B cell (primary cell): ENCODE data around the gene CNTF. TPM values are rescaled to one million over a fixed set of nuclear protein-coding genes. Genes with fewer than 3 reads are reported as not detected.

Source experiments
- ATAC-seq: fragments of 200-7000 bp; cut with Tn5 transposase; one replicate; pipeline ENCODE4 v1.10.0; 2021; ENCODE audit warnings: low read depth, mild to moderate bottlenecking, moderate number of reproducible peaks, moderate library complexity
- CTCF ChIA-PET: fragments of 350-600 bp; sonication (Branson Sonifier 250); formaldehyde crosslinking; loops from one replicate; lab custom pipeline; 2021; ENCODE audit warnings: antibody characterized with exemption, inconsistent platforms; lab: Charles Lee
- POLR2A ChIA-PET: fragments of 350-600 bp; sonication (Branson Sonifier 250); formaldehyde crosslinking; loops from one replicate; lab custom pipeline; 2021; ENCODE audit warnings: antibody characterized with exemption; lab: Charles Lee
- DNase-seq: peaks from one replicate; pipeline ENCODE4 v3.0.0; 2013
- H2AFZ ChIP-seq: 2 replicates; pipeline ENCODE4 v1.6.1; 2012; ENCODE audit warnings: mild to moderate bottlenecking, low read depth, low read length; ENCODE audit not compliant: insufficient read depth, poor library complexity, severe bottlenecking
- H3K27ac ChIP-seq, 2 donors: 1 replicate in 1 of 2; 2 replicates in 1 of 2; pipeline ENCODE4 v1.5.1; 2012 to 2013; ENCODE audit warnings: low read length in 2 of 2, mild to moderate bottlenecking in 2 of 2, moderate library complexity in 1 of 2
- H3K27me3 ChIP-seq, 4 experiments: fragments of 200-600 bp in 1 of 4; sonication (generic) in 1 of 4; replicated peaks in 1 of 4; 1 replicate in 2 of 4; 2 replicates in 2 of 4; pipeline versions ENCODE4 v1.6.1 to v1.7.0; 2013 to 2016; ENCODE audit warnings: low read length in 3 of 4, mild to moderate bottlenecking in 2 of 4, mixed read lengths in 1 of 4, moderate library complexity in 1 of 4; ENCODE audit not compliant: insufficient read depth in 4 of 4, control insufficient read depth in 3 of 4; ENCODE audit errors: control extremely low read depth in 1 of 4
- H3K36me3 ChIP-seq, 2 experiments: replicated peaks in 1 of 2; 1 replicate in 1 of 2; 2 replicates in 1 of 2; pipeline versions ENCODE4 v1.6.1 to v1.7.1; 2013; ENCODE audit warnings: low read length in 1 of 2; ENCODE audit not compliant: insufficient read depth in 2 of 2, control insufficient read depth in 1 of 2; ENCODE audit errors: control extremely low read depth in 1 of 2, extremely low read depth in 1 of 2
- H3K4me1 ChIP-seq, 2 donors: fragments of 200-600 bp in 1 of 2; sonication (generic) in 1 of 2; 1 replicate in 1 of 2; 2 replicates in 1 of 2; pipeline versions ENCODE4 v1.5.1 to v1.6.1; 2013 to 2017; ENCODE audit warnings: low read length in 2 of 2; ENCODE audit not compliant: control insufficient read depth in 2 of 2, insufficient read depth in 2 of 2
- H3K4me2 ChIP-seq: replicated peaks from 2 replicates; pipeline ENCODE3; 2012; ENCODE audit warnings: mild to moderate bottlenecking, low read depth, low read length; ENCODE audit not compliant: poor library complexity, severe bottlenecking
- H3K4me3 ChIP-seq, 5 experiments: fragments of 200-600 bp in 1 of 5; sonication (generic) in 1 of 5; 1 replicate in 3 of 5; 2 replicates in 2 of 5; pipeline versions ENCODE4 v1.5.1 to v1.7.0; 2011 to 2016; ENCODE audit warnings: low read length in 4 of 5, mild to moderate bottlenecking in 4 of 5, low read depth in 2 of 5, control low read depth in 1 of 5, moderate library complexity in 1 of 5; ENCODE audit not compliant: insufficient read depth in 1 of 5; ENCODE audit errors: control extremely low read depth in 1 of 5, extremely low read depth in 1 of 5
- H3K79me2 ChIP-seq: fragments of 200-600 bp; sonication (generic); one replicate; pipeline ENCODE4 v1.6.0; 2016; ENCODE audit warnings: low read length; ENCODE audit not compliant: control insufficient read depth, insufficient read depth
- H3K9ac ChIP-seq: fragments of 200-600 bp; sonication (generic); 2 replicates; pipeline ENCODE4 v1.6.1; 2017; ENCODE audit warnings: mild to moderate bottlenecking, low read length, moderate library complexity
- H3K9me3 ChIP-seq, 3 donors: one replicate each; pipeline versions ENCODE4 v1.6.1 to v1.7.1; 2013; ENCODE audit warnings: low read length in 2 of 3; ENCODE audit not compliant: control insufficient read depth in 2 of 3, insufficient read depth in 1 of 3; ENCODE audit errors: control extremely low read depth in 1 of 3
- H4K20me1 ChIP-seq: 2 replicates; pipeline ENCODE4 v1.6.0; 2012; ENCODE audit warnings: mild to moderate bottlenecking, low read length; ENCODE audit not compliant: insufficient read depth, control insufficient read depth, poor library complexity, severe bottlenecking
- H3K27ac Mint-ChIP-seq: one replicate; pipeline ENCODE4 v1.8.0; 2021; ENCODE audit warnings: mixed read lengths
- H3K27me3 Mint-ChIP-seq: one replicate; pipeline ENCODE4 v1.8.0; 2021; ENCODE audit warnings: mixed read lengths
- H3K4me1 Mint-ChIP-seq: one replicate; pipeline ENCODE4 v1.8.0; 2021; ENCODE audit warnings: mixed read lengths
- H3K4me3 Mint-ChIP-seq: one replicate; pipeline ENCODE4 v1.8.0; 2021; ENCODE audit warnings: mixed read lengths
- H3K9me3 Mint-ChIP-seq: one replicate; pipeline ENCODE4 v1.8.0; 2022; ENCODE audit warnings: mixed read lengths; ENCODE audit not compliant: insufficient read depth
- EZH2 ChIP-seq: IDR thresholded peaks from 2 replicates; pipeline ENCODE4 v1.6.1; 2012; ENCODE audit warnings: borderline replicate concordance, low read depth, mild to moderate bottlenecking, moderate library complexity, low read length; ENCODE audit not compliant: insufficient read depth, poor library complexity, severe bottlenecking
- WGBS: methylation state at CpG from one replicate; pipeline ENCODE4 v1.1.5; 2013; ENCODE audit warnings: missing lambda C conversion rate; ENCODE audit not compliant: insufficient coverage; 5-methylcytosine and 5-hydroxymethylcytosine counted together
- intact Hi-C: fragments of 100-400 bp; cut with micrococcal nuclease; formaldehyde crosslinking; loops from one replicate; pipeline ENCODE4 v1.10.0; 2022
- polyA plus RNA-seq: library from polyadenylated mRNA; depleted of rRNA; stranded (reverse); fragments of >200 nt; gene quantifications from 2 replicates; pipeline ENCODE4 v1.2.3, GENCODE V29; 2012
- total RNA-seq, 2 donors: library from RNA; stranded (reverse); fragments of 120-200 nt in 1 of 2; gene quantifications; 1 replicate in 1 of 2; 2 replicates in 1 of 2; pipeline versions ENCODE4 v1.2.3 to v1.2.4, GENCODE V29; 2013 to 2022
- TF ChIP-seq, protein P1 (sequence below): fragments of 200-600 bp; IDR thresholded peaks from one replicate; pipeline ENCODE4 v1.8.0; 2022; ENCODE audit warnings: antibody characterized with exemption, mild to moderate bottlenecking

Gene CNTF
- total and polyA plus RNA-seq, 2 donors (not counting 1 experiment from before 2014, with no cell fraction given) = 1.4 to 4.8 TPM

DNA sequence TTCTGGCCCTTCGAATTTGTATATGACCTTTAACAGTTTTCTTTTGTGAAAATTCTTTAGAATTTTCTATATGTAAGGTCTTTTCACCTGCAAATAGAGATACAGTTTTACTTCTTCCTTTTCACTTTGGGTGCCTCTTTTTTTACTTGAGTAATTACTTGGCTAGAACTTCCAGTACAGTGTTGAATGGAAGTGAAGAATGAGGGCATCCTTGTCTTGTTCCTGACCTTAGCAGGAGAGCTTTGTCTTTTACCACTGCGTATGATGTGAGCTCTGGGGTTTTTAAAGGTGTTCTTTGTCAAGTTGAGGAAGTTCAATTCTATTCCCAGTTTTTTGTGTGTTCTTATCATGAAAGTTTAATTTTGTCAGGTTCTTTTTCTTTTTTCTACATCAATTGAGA, 22.0 kb upstream of the CNTF start:
- no peak for ATAC-seq
- no peak overlapping the region for H3K27ac Mint-ChIP-seq
- Histone ChIP-seq H3K27me3 (no peaks in the 10 kb centered on the region), H3K27ac (no peak overlapping the region), H4K20me1 (peaks cover 72% of the 10 kb centered on the region), H3K4me3 (no peak overlapping the region), H3K36me3 (peaks cover 0 to 19% of the 10 kb centered on the region in 2 experiments), H3K79me2 (peaks cover 98% of the 10 kb centered on the region), H3K4me1 (peaks cover 8 to 28% of the 10 kb centered on the region in 2 donors), H3K9me3 (no peaks in the 10 kb centered on the region), H2AFZ (no peak overlapping the region), H3K4me2 (peak overlapping the region; percentile 14), H3K9ac (no peak overlapping the region)
- DNase-seq = no peak
- H3K4me3 Mint-ChIP-seq = no peak overlapping the region
- H3K4me1 Mint-ChIP-seq = peaks cover 69% of the 10 kb centered on the region
- TF ChIP-seq, protein P1, sequence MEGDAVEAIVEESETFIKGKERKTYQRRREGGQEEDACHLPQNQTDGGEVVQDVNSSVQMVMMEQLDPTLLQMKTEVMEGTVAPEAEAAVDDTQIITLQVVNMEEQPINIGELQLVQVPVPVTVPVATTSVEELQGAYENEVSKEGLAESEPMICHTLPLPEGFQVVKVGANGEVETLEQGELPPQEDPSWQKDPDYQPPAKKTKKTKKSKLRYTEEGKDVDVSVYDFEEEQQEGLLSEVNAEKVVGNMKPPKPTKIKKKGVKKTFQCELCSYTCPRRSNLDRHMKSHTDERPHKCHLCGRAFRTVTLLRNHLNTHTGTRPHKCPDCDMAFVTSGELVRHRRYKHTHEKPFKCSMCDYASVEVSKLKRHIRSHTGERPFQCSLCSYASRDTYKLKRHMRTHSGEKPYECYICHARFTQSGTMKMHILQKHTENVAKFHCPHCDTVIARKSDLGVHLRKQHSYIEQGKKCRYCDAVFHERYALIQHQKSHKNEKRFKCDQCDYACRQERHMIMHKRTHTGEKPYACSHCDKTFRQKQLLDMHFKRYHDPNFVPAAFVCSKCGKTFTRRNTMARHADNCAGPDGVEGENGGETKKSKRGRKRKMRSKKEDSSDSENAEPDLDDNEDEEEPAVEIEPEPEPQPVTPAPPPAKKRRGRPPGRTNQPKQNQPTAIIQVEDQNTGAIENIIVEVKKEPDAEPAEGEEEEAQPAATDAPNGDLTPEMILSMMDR = no peak
- no peak for TF ChIP-seq EZH2
- H3K27me3 Mint-ChIP-seq = no peaks in the 10 kb centered on the region
- intact Hi-C loops = no loop called here
- WGBS = no CpG with 5 or more reads among the region's 2 CpGs
- ChIA-PET POLR2A (no interaction called here), CTCF (interaction anchor here (1.1 kb wide), 1 partner anchor 24 kb away, joined by 4 read pairs; no protein-coding TSS in a partner anchor)
- no peaks in the 10 kb centered on the region for H3K9me3 Mint-ChIP-seq

DNA sequence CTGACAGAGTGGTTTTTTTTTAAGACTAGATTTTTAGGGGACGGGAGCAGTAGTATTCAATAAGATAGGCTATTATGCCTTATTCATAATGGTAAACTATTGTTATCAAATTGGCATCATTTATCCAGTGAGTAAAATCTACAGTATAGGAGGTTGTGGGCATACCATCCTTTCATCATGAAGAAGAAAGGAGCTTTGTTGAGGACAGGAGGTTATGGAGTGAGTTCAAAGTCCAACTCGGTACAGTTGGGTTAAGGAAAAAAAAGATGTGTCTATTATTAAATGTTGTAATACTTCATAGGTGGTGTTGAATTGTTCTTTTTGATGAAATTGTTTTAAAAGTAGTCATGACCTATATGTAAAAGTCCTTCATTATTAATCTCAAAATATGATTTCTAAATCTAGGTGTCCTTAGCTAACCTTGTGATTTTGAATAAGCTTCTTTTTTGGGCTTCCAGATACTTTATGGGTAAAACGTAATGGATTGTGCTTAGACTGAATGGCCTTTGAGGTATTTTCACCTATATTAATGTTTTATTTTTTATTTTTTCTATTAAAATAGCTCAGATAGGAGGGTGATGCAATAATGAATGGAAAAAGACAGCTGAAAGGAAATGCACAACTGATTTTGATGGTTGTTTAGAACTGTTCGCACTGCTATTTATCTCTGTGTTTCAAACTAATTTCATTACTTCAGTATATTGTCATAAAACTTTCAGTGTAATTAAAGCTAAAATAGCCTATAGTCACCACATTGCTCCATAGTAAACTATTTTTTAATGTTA, 15.3 kb upstream of the CNTF start:
- H3K36me3 ChIP-seq = peaks cover 9 to 29% of the 10 kb centered on the region in 2 experiments
- CTCF ChIA-PET = interaction anchor here (0.8 to 2.2 kb wide), 7 partner anchors 17 to 551 kb away, joined by 3 to 22 read pairs (median 4); no protein-coding TSS in a partner anchor
- no peaks in the 10 kb centered on the region for H3K9me3 ChIP-seq
- no peak overlapping the region for H3K9ac ChIP-seq
- Mint-ChIP-seq H3K4me3 (no peak overlapping the region), H3K27me3 (no peaks in the 10 kb centered on the region), H3K9me3 (no peaks in the 10 kb centered on the region), H3K27ac (peak overlapping the region; percentile 54), H3K4me1 (peaks cover 61% of the 10 kb centered on the region)
- no peak overlapping the region for H3K27ac ChIP-seq
- POLR2A ChIA-PET = interaction anchor here (0.8 kb wide), 2 partner anchors 9 to 30 kb away, joined by 3 to 4 read pairs; no protein-coding TSS in a partner anchor
- H4K20me1 ChIP-seq = peaks cover 36% of the 10 kb centered on the region
- H3K4me1 ChIP-seq = peaks cover 11 to 20% of the 10 kb centered on the region in 2 donors
- no CpG with 5 or more reads among the region's 4 CpGs for WGBS
- H3K79me2 ChIP-seq = peaks cover 60% of the 10 kb centered on the region
- intact Hi-C loops = no loop called here
- DNase-seq (no peak), ATAC-seq (no peak)
- H3K4me3 ChIP-seq = no peak overlapping the region
- no peak overlapping the region for H2AFZ ChIP-seq
- no peaks in the 10 kb centered on the region for H3K27me3 ChIP-seq
- no peak overlapping the region for H3K4me2 ChIP-seq
- TF ChIP-seq EZH2 = no peak
- TF ChIP-seq, protein P1 = no peak
